Hematopoietic multipotent progenitor cell treated with erythropoietin and hydrocortisone succinate and interleukin-3 and kit ligand, for 6 days (in vitro differentiated cells): ENCODE data around the gene GPR18.
"Not testable (repeated sequence)": the region's sequence is repeated elsewhere in the genome, so short reads cannot be mapped to it uniquely, and the experiment has no call there.

Experiments used
- DNase-seq: peaks from one replicate; pipeline ENCODE4 v3.0.0-alpha.2; 2015

The GPR18 gene

DNA sequence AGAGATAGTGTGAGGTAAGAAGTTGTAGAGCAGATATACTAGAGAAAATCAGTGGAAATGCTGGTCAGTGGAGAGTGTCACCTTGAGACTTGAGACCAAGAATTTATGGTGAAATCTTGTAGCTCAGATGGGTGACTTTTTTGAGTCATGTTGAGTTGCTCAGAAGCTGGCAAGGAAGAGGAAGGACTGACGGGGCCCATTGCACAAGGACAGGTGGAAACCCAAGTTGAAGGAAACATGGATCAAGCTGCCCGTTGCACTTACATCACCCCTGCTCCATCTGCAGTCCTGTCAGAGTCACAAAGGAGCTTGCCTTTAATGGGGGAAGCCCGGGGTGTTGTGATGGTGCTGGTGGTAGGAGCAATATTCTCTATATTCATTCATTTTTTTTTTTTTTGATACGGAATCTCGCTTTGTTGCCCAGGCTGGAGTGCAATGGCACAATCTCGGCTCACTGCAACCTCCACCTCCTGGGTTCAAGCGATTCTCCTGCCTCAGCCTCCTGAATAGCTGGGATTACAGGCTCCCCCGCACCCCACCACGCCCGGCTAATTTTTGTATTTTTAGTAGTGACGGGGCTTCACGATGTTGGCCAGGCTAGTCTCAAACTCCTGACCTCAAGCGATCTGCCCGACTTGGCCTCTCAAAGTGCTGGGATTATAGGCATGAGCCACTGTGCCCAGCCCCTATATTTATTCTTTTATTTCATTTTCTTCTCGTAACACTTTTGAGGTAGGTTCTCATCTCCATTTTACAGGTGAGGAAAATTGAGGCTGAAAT, 30.1 kb downstream of the GPR18 start:
- peak; percentile 38 for DNase-seq

DNA sequence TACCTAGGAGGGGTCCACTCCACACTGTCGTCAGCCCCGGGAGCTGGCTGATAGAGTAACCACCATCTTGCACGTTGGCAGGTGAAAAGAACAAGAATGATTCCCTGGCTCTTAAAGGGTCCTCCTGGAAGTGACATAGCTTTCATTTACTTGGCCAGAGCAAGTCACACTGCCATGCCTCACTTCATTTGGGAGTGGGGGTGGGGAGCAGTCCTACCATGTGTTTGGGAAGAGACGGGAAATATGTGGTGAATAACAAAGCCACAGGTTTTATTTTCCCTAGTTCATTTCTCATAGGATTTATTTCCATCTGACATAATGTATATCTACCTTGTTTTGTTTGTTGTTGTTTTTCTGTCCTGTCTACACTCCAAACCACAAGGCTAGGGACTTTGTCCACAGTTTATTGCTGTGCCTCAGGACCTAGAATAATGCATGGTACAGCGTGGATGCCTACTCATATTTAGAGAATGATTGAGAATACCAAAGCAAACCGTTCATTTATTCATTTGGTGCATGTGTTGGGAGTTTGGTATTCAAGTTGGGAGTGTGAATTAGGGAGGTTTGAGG, 30.8 kb downstream of the GPR18 start:
- DNase-seq: no peak

- DNase-seq: peak; percentile 50
Measured at GRCh38 chr13:99226513-99226912, 31.7 kb downstream of the GPR18 start.

GRCh38 chr13:99225078-99225477, 33.1 kb downstream of the GPR18 start:
- no peak for DNase-seq

- no peak for DNase-seq
Measured at GRCh38 chr13:99224021-99224420, 34.2 kb downstream of the GPR18 start.

DNA sequence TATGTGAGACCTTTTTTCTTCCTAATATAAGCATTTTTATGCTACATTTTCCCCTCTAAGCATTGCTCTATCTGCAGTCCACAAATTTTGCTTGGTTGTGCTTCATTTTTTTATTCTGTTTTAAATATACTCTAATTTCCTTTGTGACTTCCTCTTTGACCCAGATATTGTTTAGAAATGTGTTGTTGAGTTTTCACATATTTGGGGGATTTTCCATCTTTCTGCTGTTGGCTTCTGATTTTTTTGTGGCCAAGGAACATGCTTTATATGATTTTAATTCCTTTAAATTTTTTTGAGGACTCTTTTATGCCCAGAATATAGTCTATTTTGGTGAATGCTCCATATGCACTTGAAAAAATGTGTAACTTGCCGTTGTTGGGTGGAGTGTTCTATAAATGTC, 34.6 kb downstream of the GPR18 start:
- DNase-seq: no peak

- DNase-seq: no peak
Measured at GRCh38 chr13:99221567-99222239, 36.5 kb downstream of the GPR18 start.

DNA sequence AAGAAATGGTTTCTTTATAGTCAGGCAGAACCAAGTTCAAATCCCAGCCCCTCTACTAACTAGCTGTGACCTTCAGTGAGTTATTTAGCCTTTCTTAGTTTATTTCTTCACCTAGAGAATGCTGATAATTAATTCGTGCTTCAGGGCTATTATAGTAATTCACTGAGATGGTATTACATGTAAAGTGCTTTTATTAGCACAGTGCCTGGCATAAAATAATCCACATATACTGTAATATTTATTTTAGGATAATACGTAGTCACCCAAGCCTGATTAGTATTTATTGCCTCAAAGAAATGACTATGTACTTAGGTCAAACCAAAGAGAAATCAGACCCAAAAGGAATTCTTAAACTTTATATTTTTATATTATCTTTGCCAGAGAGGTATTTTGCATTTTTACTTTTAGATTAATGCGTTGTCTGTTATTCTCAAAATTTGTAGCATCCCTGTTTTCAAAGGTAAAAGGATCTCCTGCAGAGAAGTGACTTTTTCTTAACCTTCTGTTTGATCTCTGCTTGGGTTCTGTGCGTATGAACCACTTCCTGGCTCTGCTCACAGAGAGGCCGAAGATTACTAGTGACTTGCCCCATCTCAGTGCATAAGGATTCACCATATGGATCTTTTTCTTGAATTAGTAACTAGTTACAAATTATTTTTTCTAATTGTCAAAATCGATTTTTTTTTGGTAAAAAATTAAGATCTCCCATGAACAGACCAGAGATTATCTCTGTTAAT, 37.8 kb downstream of the GPR18 start:
- peak; percentile 57 for DNase-seq

DNA sequence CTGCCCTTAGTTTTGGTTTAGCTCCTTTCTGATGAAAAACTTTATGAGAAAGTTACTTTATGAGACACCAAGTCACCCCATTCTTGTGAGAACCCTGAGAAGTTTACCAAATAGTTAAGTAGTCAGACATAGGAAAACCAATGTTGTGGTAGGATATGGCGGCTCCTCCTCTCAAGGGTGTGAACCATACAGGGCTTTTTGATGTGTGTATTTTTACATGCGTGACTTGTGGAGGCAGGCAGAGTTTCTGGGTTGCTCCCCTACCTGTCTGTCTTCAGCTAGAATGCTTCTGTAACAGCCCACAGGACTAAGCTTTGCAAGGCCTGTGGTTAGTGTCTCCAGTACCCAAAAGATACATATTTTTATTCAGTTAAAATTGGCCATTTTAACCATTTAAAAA, 39.2 kb downstream of the GPR18 start:
- no peak for DNase-seq

GRCh38 chr13:99218545-99218944, 39.6 kb downstream of the GPR18 start:
- no peak for DNase-seq

GRCh38 chr13:99218126-99218525, 40.1 kb downstream of the GPR18 start:
- DNase-seq: no peak

GRCh38 chr13:99217461-99218110, 40.6 kb downstream of the GPR18 start:
- DNase-seq: no peak

- no peak for DNase-seq
Measured at GRCh38 chr13:99215184-99215830, 42.9 kb downstream of the GPR18 start.

GRCh38 chr13:99214731-99215130, 43.4 kb downstream of the GPR18 start:
- DNase-seq: no peak

GRCh38 chr13:99214232-99214631, 43.9 kb downstream of the GPR18 start:
- DNase-seq: no peak

- no peak for DNase-seq
Measured at GRCh38 chr13:99211421-99212035, 46.7 kb downstream of the GPR18 start.

DNA sequence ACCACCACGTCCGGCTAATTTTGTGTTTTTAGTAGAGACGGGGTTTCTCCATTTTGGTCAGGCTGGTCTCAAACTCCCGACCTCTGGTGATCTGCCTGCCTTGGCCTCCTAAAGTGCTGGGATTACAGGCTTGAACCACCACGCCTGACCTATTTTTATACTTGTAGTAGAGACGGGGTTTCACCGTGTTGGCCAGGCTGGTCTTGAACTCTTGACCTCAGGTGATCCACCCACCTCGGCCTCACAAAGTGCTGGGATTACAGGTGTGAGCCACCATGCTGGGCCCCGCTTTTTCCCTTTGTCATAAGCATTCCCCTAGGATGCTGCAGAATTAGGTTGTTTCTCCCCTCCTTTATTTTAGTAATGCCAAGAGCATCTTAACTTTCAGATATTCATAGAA, 47.6 kb downstream of the GPR18 start:
- DNase-seq: not testable (repeated sequence)

- no peak for DNase-seq
Measured at GRCh38 chr13:99208845-99209527, 49.2 kb downstream of the GPR18 start.

DNA sequence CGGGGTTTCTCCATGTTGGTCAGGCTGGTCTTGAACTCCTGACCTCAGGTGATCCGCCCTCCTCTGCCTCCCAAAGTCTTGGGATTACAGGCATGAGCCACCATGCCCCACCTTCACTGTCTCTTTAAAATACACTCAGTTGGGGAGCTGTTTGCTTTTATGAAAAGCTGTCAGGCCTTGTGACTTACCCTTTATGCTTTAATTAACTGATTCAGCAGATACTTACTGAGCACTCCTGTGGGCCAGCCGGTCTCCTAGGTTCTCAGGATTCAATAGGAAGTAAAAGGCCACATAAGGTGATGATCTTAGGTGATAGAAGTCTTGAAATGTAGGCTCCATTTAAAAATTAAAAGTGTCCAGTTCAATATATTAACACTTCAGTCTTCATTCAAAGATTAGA, 50.0 kb downstream of the GPR18 start:
- DNase-seq: no peak

DNA sequence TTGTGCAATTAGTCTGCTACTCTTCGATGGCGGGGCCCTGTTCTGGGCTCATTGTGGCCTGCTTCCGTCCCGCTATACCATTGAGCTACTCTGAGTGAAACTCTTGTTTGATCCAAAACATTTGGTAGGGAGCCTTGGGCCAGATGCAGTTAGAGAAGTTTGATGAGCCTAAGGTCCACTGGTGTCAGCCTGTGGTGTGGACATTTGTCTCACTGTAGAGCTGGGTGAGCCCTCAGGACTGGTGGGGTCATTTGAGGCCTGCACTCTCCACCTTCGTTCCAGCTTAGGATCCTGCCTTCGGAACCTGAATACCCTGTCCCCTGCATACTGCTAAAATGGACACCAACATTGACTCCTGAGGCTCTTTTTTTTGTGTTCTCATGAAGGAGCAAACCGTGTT, 50.7 kb downstream of the GPR18 start:
- DNase-seq: no peak

DNA sequence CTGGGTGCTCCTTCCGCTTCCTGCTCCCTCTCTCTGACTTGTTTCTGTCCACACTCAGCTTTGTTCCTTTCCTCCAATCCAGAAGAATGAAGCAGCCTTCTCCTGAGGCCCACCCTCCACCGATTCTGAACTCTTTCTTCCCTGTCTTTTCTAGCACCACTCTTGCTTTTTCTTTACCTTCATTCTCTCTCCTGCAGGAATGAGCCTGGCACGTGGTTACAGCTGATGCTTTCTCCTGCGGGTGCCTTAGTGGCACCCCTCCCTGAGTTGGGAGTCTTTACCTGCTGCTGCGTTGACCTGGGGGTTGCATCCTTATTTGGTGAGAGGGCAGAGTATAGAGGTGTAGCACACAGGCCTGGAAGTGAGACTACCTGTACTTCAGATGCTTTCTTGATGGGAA, 51.3 kb downstream of the GPR18 start:
- no peak for DNase-seq
